IMR-90 (cell line): Measurements from ENCODE around the gene PDZD7. TPM values are rescaled to one million over a fixed set of nuclear protein-coding genes. Genes with fewer than 3 reads are reported as not detected.

Experiments used
- ATAC-seq: fragments of 200-7000 bp; cut with Tn5 transposase; 2 replicates; pipeline ENCODE4 v1.9.1; 2020; ENCODE audit warnings: low read depth, mild to moderate bottlenecking, moderate library complexity
- BruUV-seq: library from RNA; stranded (reverse); fragments of 400-500 nt; replicated peaks from 2 replicates; lab custom pipeline; 2021; lab: Mats Ljungman, UMichigan
- CTCF ChIA-PET: fragments of 300-600 bp; formaldehyde crosslinking; extraction: SDS; loops from one replicate; lab custom pipeline; 2021; ENCODE audit warnings: antibody characterized with exemption; lab: Yijun Ruan, JAX
- POLR2A ChIA-PET: fragments of 300-600 bp; sonication (Branson Sonifier 250); formaldehyde crosslinking; loops from one replicate; lab custom pipeline; 2022; ENCODE audit warnings: antibody characterized with exemption; ENCODE audit not compliant: unreplicated experiment; lab: Charles Lee
- DNase-seq: peaks from one replicate; pipeline ENCODE4 v3.0.0; 2013
- H2AFZ ChIP-seq: replicated peaks from 2 replicates; pipeline ENCODE3; 2013; ENCODE audit warnings: low read length, mild to moderate bottlenecking; ENCODE audit not compliant: poor library complexity
- H2AK5ac ChIP-seq: 2 replicates; pipeline ENCODE4 v1.6.1; 2013; ENCODE audit warnings: low read depth, low read length, inconsistent platforms
- H2AK9ac ChIP-seq: replicated peaks from 2 replicates; pipeline ENCODE3; 2013; ENCODE audit warnings: mild to moderate bottlenecking, low read depth, low read length, moderate library complexity; ENCODE audit not compliant: poor library complexity
- H2BK120ac ChIP-seq: 2 replicates; pipeline ENCODE4 v1.6.1; 2013; ENCODE audit warnings: low read depth, low read length, inconsistent platforms
- H2BK15ac ChIP-seq: 3 replicates; pipeline ENCODE4 v1.6.1; 2013; ENCODE audit warnings: low read depth, low read length, inconsistent platforms
- H2BK20ac ChIP-seq: 2 replicates; pipeline ENCODE4 v1.6.1; 2013; ENCODE audit warnings: low read depth, mild to moderate bottlenecking, inconsistent platforms, low read length, moderate library complexity
- H2BK5ac ChIP-seq: 2 replicates; pipeline ENCODE4 v1.6.1; 2013; ENCODE audit warnings: mild to moderate bottlenecking, low read depth, low read length, inconsistent platforms; ENCODE audit not compliant: poor library complexity, severe bottlenecking
- H3K14ac ChIP-seq: replicated peaks from 2 replicates; pipeline ENCODE4 v1.6.1; 2013; ENCODE audit warnings: low read depth, low read length, inconsistent platforms
- H3K18ac ChIP-seq: 2 replicates; pipeline ENCODE4 v1.6.1; 2013; ENCODE audit warnings: low read depth, low read length, control low read depth
- H3K23ac ChIP-seq: 2 replicates; pipeline ENCODE4 v1.6.1; 2013; ENCODE audit warnings: low read depth, low read length, inconsistent platforms
- H3K27ac ChIP-seq: 2 replicates; pipeline ENCODE4 v1.5.1; 2013; ENCODE audit warnings: mild to moderate bottlenecking, control low read depth, low read length; ENCODE audit not compliant: insufficient read depth
- H3K27me3 ChIP-seq: 2 replicates; pipeline ENCODE4 v1.6.1; 2013; ENCODE audit warnings: low read length; ENCODE audit not compliant: control insufficient read depth, insufficient read depth
- H3K36me3 ChIP-seq: 2 replicates; pipeline ENCODE4 v1.6.1; 2013; ENCODE audit warnings: low read length, mixed read lengths; ENCODE audit not compliant: control insufficient read depth, insufficient read depth
- H3K4ac ChIP-seq: 2 replicates; pipeline ENCODE4 v1.6.1; 2013; ENCODE audit warnings: low read depth, low read length, inconsistent platforms
- H3K4me1 ChIP-seq: 2 replicates; pipeline ENCODE4 v1.6.1; 2013; ENCODE audit warnings: low read length, mixed read lengths; ENCODE audit not compliant: control insufficient read depth, insufficient read depth
- H3K4me2 ChIP-seq: 2 replicates; pipeline ENCODE4 v1.6.1; 2013; ENCODE audit warnings: low read depth, mild to moderate bottlenecking, control low read depth, low read length, moderate library complexity
- H3K4me3 ChIP-seq: 2 replicates; pipeline ENCODE4 v1.5.1; 2013; ENCODE audit warnings: low read depth, mild to moderate bottlenecking, control low read depth, low read length, moderate library complexity; ENCODE audit not compliant: insufficient read depth
- H3K56ac ChIP-seq: 2 replicates; pipeline ENCODE4 v1.6.1; 2013; ENCODE audit warnings: low read length, inconsistent platforms; ENCODE audit not compliant: insufficient read depth; ENCODE audit errors: extremely low read depth
- H3K79me1 ChIP-seq, 2 experiments: 2 replicates each; pipeline ENCODE4 v1.6.1; 2013; ENCODE audit warnings: low read length in 2 of 2, inconsistent platforms in 1 of 2, low read depth in 1 of 2
- H3K9ac ChIP-seq: 2 replicates; pipeline ENCODE4 v1.6.1; 2013; ENCODE audit warnings: low read depth, low read length, control low read depth
- H3K9me1 ChIP-seq: 2 replicates; pipeline ENCODE4 v1.6.1; 2013; ENCODE audit warnings: low read length, inconsistent platforms; ENCODE audit not compliant: insufficient read depth
- H3K9me3 ChIP-seq: 2 replicates; pipeline ENCODE4 v1.6.1; 2013; ENCODE audit warnings: low read length; ENCODE audit not compliant: control insufficient read depth, insufficient read depth
- H4K20me1 ChIP-seq: 2 replicates; pipeline ENCODE4 v1.6.1; 2013; ENCODE audit warnings: low read length, inconsistent platforms; ENCODE audit not compliant: insufficient read depth
- H4K5ac ChIP-seq: 2 replicates; pipeline ENCODE4 v1.6.1; 2013; ENCODE audit warnings: mild to moderate bottlenecking, low read depth, low read length, control low read depth
- H4K8ac ChIP-seq, 2 experiments: 2 replicates each; pipeline ENCODE4 v1.6.1; 2013; ENCODE audit warnings: low read depth in 2 of 2, low read length in 2 of 2, control low read depth in 1 of 2, inconsistent platforms in 1 of 2
- H4K91ac ChIP-seq: 2 replicates; pipeline ENCODE4 v1.6.1; 2013; ENCODE audit warnings: low read depth, low read length, inconsistent platforms; ENCODE audit not compliant: insufficient read depth
- BHLHE40 ChIP-seq: fragments of 150-350 bp; IDR thresholded peaks from 2 replicates; pipeline ENCODE4 v1.6.1; 2016; ENCODE audit warnings: mild to moderate bottlenecking, low read depth, low read length
- CEBPB ChIP-seq: IDR thresholded peaks from 2 replicates; pipeline ENCODE4 v1.6.1; 2012; ENCODE audit warnings: low read depth, low read length, improper control_type of control experiment
- CHD1 ChIP-seq: IDR thresholded peaks from 2 replicates; pipeline ENCODE4 v1.6.1; 2012; ENCODE audit warnings: low read depth, low read length, improper control_type of control experiment
- MAFK ChIP-seq: IDR thresholded peaks from 2 replicates; pipeline ENCODE4 v1.6.1; 2012; ENCODE audit warnings: low read depth, low read length, improper control_type of control experiment
- MAZ ChIP-seq: IDR thresholded peaks from 2 replicates; pipeline ENCODE4 v1.6.1; 2012; ENCODE audit warnings: low read depth, mild to moderate bottlenecking, low read length, improper control_type of control experiment, moderate library complexity, borderline replicate concordance
- MXI1 ChIP-seq: IDR thresholded peaks from 2 replicates; pipeline ENCODE4 v1.6.1; 2012; ENCODE audit warnings: low read depth, mild to moderate bottlenecking, low read length, moderate library complexity, borderline replicate concordance
- NFE2L2 ChIP-seq: fragments of 150-350 bp; IDR thresholded peaks from 2 replicates; pipeline ENCODE4 v1.6.1; 2016; ENCODE audit warnings: low read depth, mild to moderate bottlenecking, low read length
- POLR2A ChIP-seq: IDR thresholded peaks from 2 replicates; pipeline ENCODE4 v1.6.1; 2012; ENCODE audit warnings: mild to moderate bottlenecking, low read depth, low read length
- RAD21 ChIP-seq: IDR thresholded peaks from 2 replicates; pipeline ENCODE4 v1.6.1; 2012; ENCODE audit warnings: low read length, improper control_type of control experiment
- RCOR1 ChIP-seq: IDR thresholded peaks from 2 replicates; pipeline ENCODE4 v1.6.1; 2012; ENCODE audit warnings: mild to moderate bottlenecking, low read length, improper control_type of control experiment; ENCODE audit not compliant: insufficient replicate concordance
- RFX5 ChIP-seq: IDR thresholded peaks from 2 replicates; pipeline ENCODE4 v1.8.0; 2012; ENCODE audit warnings: low read depth, mild to moderate bottlenecking, low read length, moderate library complexity
- SMC3 ChIP-seq: fragments of 150-350 bp; IDR thresholded peaks from 2 replicates; pipeline ENCODE4 v1.6.1; 2016; ENCODE audit warnings: low read depth, mild to moderate bottlenecking, antibody characterized with exemption, low read length, moderate library complexity
- WGBS, 2 experiments: methylation state at CpG; one replicate each; pipeline versions ENCODE4 v1.1.5 to v1.1.7; 2013; ENCODE audit warnings: missing lambda C conversion rate in 2 of 2; ENCODE audit not compliant: insufficient read length in 1 of 2; ENCODE audit errors: extremely low coverage in 2 of 2; 5-methylcytosine and 5-hydroxymethylcytosine counted together
- dilution Hi-C: fragments of 300-500 bp; cut with HindIII; formaldehyde crosslinking; loops from one replicate; pipeline ENCODE4 v1.14.3; 2018; ENCODE audit warnings: low sequenced_read_pairs; ENCODE audit not compliant: unreplicated experiment
- in situ Hi-C: fragments of 300-500 bp; cut with MboI; formaldehyde crosslinking; loops from 3 replicates; pipeline ENCODE4 v1.14.3; 2019; ENCODE audit warnings: low sequenced_read_pairs, inconsistent platforms, mixed read lengths
- intact Hi-C: fragments of 100-400 bp; cut with micrococcal nuclease; formaldehyde crosslinking; loops from 2 replicates; pipeline ENCODE4 v1.10.0; 2022
- polyA plus RNA-seq, 3 experiments: library from polyadenylated mRNA; depleted of rRNA; stranded (reverse); fragments of >200 nt; gene quantifications; 2 replicates each; pipeline ENCODE4 v1.2.3, GENCODE V29; 2012; ENCODE audit warnings: low replicate concordance in 1 of 3
- total RNA-seq: library from RNA; depleted of rRNA; stranded (reverse); fragments of >200 nt; gene quantifications from 2 replicates; pipeline ENCODE4 v1.2.3, GENCODE V29; 2012
- TF ChIP-seq, protein P1 (sequence below): conservative IDR thresholded peaks from 2 replicates; pipeline ENCODE4 v1.5.1; 2012; ENCODE audit warnings: mild to moderate bottlenecking, low read depth, low read length, improper control_type of control experiment
- TF ChIP-seq, protein P2 (sequence below): fragments of 150-350 bp; IDR thresholded peaks from 2 replicates; pipeline ENCODE4 v1.6.1; 2017; ENCODE audit warnings: mild to moderate bottlenecking, antibody characterized with exemption, low read length, low read depth
- TF ChIP-seq, protein P3 (sequence below): fragments of 150-350 bp; IDR thresholded peaks from 2 replicates; pipeline ENCODE4 v1.6.1; 2016; ENCODE audit warnings: low read depth, mild to moderate bottlenecking, low read length, moderate library complexity, borderline replicate concordance

The PDZD7 gene
- total and polyA plus RNA-seq, 2 of the 4 experiments (the other 2 are of a cell fraction) = 0.90 to 1.5 TPM

DNA sequence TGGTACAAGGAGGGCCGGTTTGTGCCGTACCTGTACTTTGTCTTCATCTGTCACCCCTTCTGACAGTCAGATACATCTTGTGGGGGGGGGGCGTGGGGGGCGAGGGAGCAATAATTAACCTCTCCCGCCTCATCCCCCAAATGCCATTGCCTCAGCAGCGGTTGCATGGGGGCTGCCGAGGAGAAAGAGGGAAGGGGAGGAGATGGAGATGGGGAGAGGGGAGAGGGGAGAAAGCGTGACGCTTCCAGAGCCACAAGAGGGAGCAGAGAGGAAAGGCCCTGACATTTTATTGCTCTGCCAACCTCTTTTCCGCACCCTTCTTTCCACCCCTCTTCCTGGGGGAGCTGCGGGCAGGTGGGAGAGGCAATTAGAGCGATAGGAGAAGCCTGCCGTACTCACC is 42.7 kb upstream of the PDZD7 start:
- WGBS, 2 experiments = no CpG with 5 or more reads among the region's 13 CpGs
- POLR2A ChIA-PET = no interaction called here
- dilution Hi-C loops = no loop called here

More for the DNA sequence above, 42.7 kb upstream of the PDZD7 start:
- TF ChIP-seq MAFK (no peak), RFX5 (no peak), RCOR1 (no peak), CEBPB (no peak), CHD1 (no peak), MXI1 (no peak), NFE2L2 (no peak), SMC3 (no peak), RAD21 (no peak), MAZ (no peak), POLR2A (no peak), BHLHE40 (no peak)
- TF ChIP-seq, protein P1, sequence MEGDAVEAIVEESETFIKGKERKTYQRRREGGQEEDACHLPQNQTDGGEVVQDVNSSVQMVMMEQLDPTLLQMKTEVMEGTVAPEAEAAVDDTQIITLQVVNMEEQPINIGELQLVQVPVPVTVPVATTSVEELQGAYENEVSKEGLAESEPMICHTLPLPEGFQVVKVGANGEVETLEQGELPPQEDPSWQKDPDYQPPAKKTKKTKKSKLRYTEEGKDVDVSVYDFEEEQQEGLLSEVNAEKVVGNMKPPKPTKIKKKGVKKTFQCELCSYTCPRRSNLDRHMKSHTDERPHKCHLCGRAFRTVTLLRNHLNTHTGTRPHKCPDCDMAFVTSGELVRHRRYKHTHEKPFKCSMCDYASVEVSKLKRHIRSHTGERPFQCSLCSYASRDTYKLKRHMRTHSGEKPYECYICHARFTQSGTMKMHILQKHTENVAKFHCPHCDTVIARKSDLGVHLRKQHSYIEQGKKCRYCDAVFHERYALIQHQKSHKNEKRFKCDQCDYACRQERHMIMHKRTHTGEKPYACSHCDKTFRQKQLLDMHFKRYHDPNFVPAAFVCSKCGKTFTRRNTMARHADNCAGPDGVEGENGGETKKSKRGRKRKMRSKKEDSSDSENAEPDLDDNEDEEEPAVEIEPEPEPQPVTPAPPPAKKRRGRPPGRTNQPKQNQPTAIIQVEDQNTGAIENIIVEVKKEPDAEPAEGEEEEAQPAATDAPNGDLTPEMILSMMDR = no peak
- TF ChIP-seq, protein P2, sequence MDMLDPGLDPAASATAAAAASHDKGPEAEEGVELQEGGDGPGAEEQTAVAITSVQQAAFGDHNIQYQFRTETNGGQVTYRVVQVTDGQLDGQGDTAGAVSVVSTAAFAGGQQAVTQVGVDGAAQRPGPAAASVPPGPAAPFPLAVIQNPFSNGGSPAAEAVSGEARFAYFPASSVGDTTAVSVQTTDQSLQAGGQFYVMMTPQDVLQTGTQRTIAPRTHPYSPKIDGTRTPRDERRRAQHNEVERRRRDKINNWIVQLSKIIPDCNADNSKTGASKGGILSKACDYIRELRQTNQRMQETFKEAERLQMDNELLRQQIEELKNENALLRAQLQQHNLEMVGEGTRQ = no peak
- TF ChIP-seq, protein P3, sequence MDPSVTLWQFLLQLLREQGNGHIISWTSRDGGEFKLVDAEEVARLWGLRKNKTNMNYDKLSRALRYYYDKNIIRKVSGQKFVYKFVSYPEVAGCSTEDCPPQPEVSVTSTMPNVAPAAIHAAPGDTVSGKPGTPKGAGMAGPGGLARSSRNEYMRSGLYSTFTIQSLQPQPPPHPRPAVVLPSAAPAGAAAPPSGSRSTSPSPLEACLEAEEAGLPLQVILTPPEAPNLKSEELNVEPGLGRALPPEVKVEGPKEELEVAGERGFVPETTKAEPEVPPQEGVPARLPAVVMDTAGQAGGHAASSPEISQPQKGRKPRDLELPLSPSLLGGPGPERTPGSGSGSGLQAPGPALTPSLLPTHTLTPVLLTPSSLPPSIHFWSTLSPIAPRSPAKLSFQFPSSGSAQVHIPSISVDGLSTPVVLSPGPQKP = no peak
- H2BK20ac ChIP-seq = no peak overlapping the region
- ATAC-seq (no peak), DNase-seq (no peak)
- no peak overlapping the region for H3K4me2 ChIP-seq
- H2AK5ac ChIP-seq = no peak overlapping the region
- H2BK15ac ChIP-seq = no peak overlapping the region
- H3K9me1 ChIP-seq = no peaks in the 10 kb centered on the region; the same call in 1 of the 2 replicates
- H3K4me1 ChIP-seq = no peaks in the 10 kb centered on the region
- H3K14ac ChIP-seq = no peak overlapping the region
- CTCF ChIA-PET = no interaction called here
- H3K36me3 ChIP-seq = no peaks in the 10 kb centered on the region
- in situ Hi-C loops (no loop called here), intact Hi-C loops (no loop called here)
- no peaks in the 10 kb centered on the region for H4K20me1 ChIP-seq
- no peaks in the 10 kb centered on the region for H3K9me3 ChIP-seq
- H4K8ac ChIP-seq = no peak overlapping the region
- no peak overlapping the region for H3K4me3 ChIP-seq
- peaks cover 53% of the 10 kb centered on the region for H3K27me3 ChIP-seq
- no peaks in the 10 kb centered on the region for H3K79me1 ChIP-seq
- H4K91ac ChIP-seq = no peak overlapping the region
- no peak overlapping the region for H2AFZ ChIP-seq
- H3K27ac ChIP-seq = no peak overlapping the region
- no peak overlapping the region for H3K56ac ChIP-seq
- H2AK9ac ChIP-seq = no peak overlapping the region
- no peak overlapping the region for H2BK5ac ChIP-seq
- BruUV-seq = no TSS peak
- no peak overlapping the region for H2BK120ac ChIP-seq
- H3K18ac ChIP-seq = no peak overlapping the region
- H3K9ac ChIP-seq = no peak overlapping the region
- no peak overlapping the region for H3K23ac ChIP-seq
- no peak overlapping the region for H4K5ac ChIP-seq
- no peak overlapping the region for H3K4ac ChIP-seq
